Esophagus muscularis mucosa (tissue), 4 donors: ENCODE data around the gene SLC6A3. TPM values are rescaled to one million over a fixed set of nuclear protein-coding genes. Genes with fewer than 3 reads are reported as not detected.

Source experiments
- DNase-seq: peaks from one replicate; pipeline ENCODE4 v3.0.0-alpha.2; 2017; ENCODE audit errors: extremely low spot score
- H3K27ac ChIP-seq, 4 donors: fragments of 200-600 bp; sonication (generic); replicated peaks in 1 of 4; 1 replicate in 3 of 4; 2 replicates in 1 of 4; pipeline ENCODE4 v1.5.1; 2016 to 2019; ENCODE audit warnings: mild to moderate bottlenecking in 1 of 4
- H3K27me3 ChIP-seq, 4 donors: fragments of 200-600 bp; sonication (generic); one replicate each; pipeline versions ENCODE4 v1.5.1 to v1.6.0; 2016 to 2019
- H3K36me3 ChIP-seq, 4 donors: fragments of 200-600 bp; sonication (generic); one replicate each; pipeline ENCODE4 v1.5.1; 2016 to 2019
- H3K4me1 ChIP-seq, 4 donors: fragments of 200-600 bp; sonication (generic); one replicate each; pipeline ENCODE4 v1.5.1; 2016 to 2019
- H3K4me3 ChIP-seq, 4 donors: fragments of 200-600 bp; sonication (generic); 1 replicate in 2 of 4; 2 replicates in 2 of 4; pipeline ENCODE4 v1.5.1; 2016 to 2019; ENCODE audit warnings: mild to moderate bottlenecking in 4 of 4, moderate library complexity in 1 of 4
- H3K9me3 ChIP-seq, 4 donors: fragments of 200-600 bp; sonication (generic); 1 replicate in 3 of 4; 2 replicates in 1 of 4; pipeline ENCODE4 v1.5.1; 2016 to 2019
- CTCF ChIP-seq, 3 experiments: fragments of 200-600 bp in 2 of 3; fragments of 450-650 bp in 1 of 3; sonication (generic) in 2 of 3; IDR thresholded peaks; one replicate each; pipeline ENCODE4 v1.5.1; 2017 to 2019; ENCODE audit warnings: antibody characterized with exemption in 3 of 3, mild to moderate bottlenecking in 2 of 3, moderate library complexity in 1 of 3
- EP300 ChIP-seq: sonication (generic); formaldehyde crosslinking; IDR thresholded peaks from one replicate; pipeline ENCODE4 v1.6.1; 2017; ENCODE audit warnings: antibody characterized with exemption
- POLR2A ChIP-seq: fragments of 450-650 bp; IDR thresholded peaks from one replicate; pipeline ENCODE4 v1.6.1; 2017; ENCODE audit warnings: antibody characterized with exemption, moderate library complexity, mild to moderate bottlenecking, low read depth
- POLR2AphosphoS5 ChIP-seq, 2 donors: sonication (generic); formaldehyde crosslinking; IDR thresholded peaks; one replicate each; pipeline ENCODE4 v1.6.1; 2017; ENCODE audit warnings: antibody characterized with exemption in 2 of 2
- WGBS: methylation state at CpG from one replicate; pipeline ENCODE4 v1.1.5; 2018; 5-methylcytosine and 5-hydroxymethylcytosine counted together
- intact Hi-C: fragments of 100-400 bp; cut with DNase I; formaldehyde crosslinking; loops from one replicate; pipeline ENCODE4 v1.15.1; 2023
- total RNA-seq, 4 donors: library from RNA; depleted of rRNA; stranded (reverse); fragments of >200 nt; gene quantifications; one replicate each; pipeline versions ENCODE4 v1.1.0 to v1.2.1, GENCODE V29; 2016

The SLC6A3 gene
- total RNA-seq, 4 donors from 2014 or later: 0.06 TPM; not detected in 3

GRCh38 chr5:1402611-1403255, 42.5 kb downstream of the SLC6A3 start:
- H3K4me1 ChIP-seq: no peaks in the 10 kb centered on the region
- TF ChIP-seq POLR2AphosphoS5 (IDR thresholded peaks at IDR 0.05): no peak
- TF ChIP-seq POLR2A: no peak
- TF ChIP-seq EP300: no peak
- no peak for TF ChIP-seq CTCF (IDR thresholded peaks at IDR 0.05)
- H3K4me3 ChIP-seq: no peak overlapping the region
- no peaks in the 10 kb centered on the region for H3K36me3 ChIP-seq
- no peak overlapping the region for H3K27ac ChIP-seq
- H3K9me3 ChIP-seq: peaks cover 0 to 10% (median 3%) of the 10 kb centered on the region in 4 donors
- WGBS: 87% methylated on average over 23 of the region's 24 CpGs
- intact Hi-C loops: no loop called here
- peaks cover 0 to 53% (median 0%) of the 10 kb centered on the region in 4 donors for H3K27me3 ChIP-seq
- DNase-seq: no peak

GRCh38 chr5:1401536-1402138, 43.6 kb downstream of the SLC6A3 start:
- 59% methylated on average over 12 of the region's 14 CpGs for WGBS
- TF ChIP-seq CTCF (IDR thresholded peaks at IDR 0.05): no peak
- no peak for TF ChIP-seq POLR2A
- no peak for TF ChIP-seq EP300
- TF ChIP-seq POLR2AphosphoS5 (IDR thresholded peaks at IDR 0.05): no peak
- Histone ChIP-seq H3K27ac (no peak overlapping the region), H3K9me3 (peaks cover 0 to 10% (median 3%) of the 10 kb centered on the region in 4 donors), H3K27me3 (peaks cover 0 to 52% (median 0%) of the 10 kb centered on the region in 4 donors), H3K4me3 (no peak overlapping the region), H3K36me3 (no peaks in the 10 kb centered on the region), H3K4me1 (no peaks in the 10 kb centered on the region)
- intact Hi-C loops: no loop called here
- DNase-seq: no peak

- H3K36me3 ChIP-seq: no peaks in the 10 kb centered on the region
- DNase-seq: no peak
- H3K9me3 ChIP-seq: peaks cover 0 to 10% (median 3%) of the 10 kb centered on the region in 4 donors
- H3K27me3 ChIP-seq: peaks cover 0 to 52% (median 0%) of the 10 kb centered on the region in 4 donors
- TF ChIP-seq POLR2AphosphoS5 (IDR thresholded peaks at IDR 0.05): no peak
- no peak for TF ChIP-seq POLR2A
- no peak for TF ChIP-seq EP300
- no peak for TF ChIP-seq CTCF (IDR thresholded peaks at IDR 0.05)
- intact Hi-C loops: no loop called here
- WGBS: 86% methylated on average over 12 of the region's 12 CpGs
- no peaks in the 10 kb centered on the region for H3K4me1 ChIP-seq
- no peak overlapping the region for H3K27ac ChIP-seq
- no peak overlapping the region for H3K4me3 ChIP-seq
Measured at GRCh38 chr5:1400936-1401335, 44.3 kb downstream of the SLC6A3 start.

GRCh38 chr5:1400211-1400855, 44.9 kb downstream of the SLC6A3 start:
- DNase-seq: no peak
- intact Hi-C loops: no loop called here
- TF ChIP-seq POLR2AphosphoS5 (IDR thresholded peaks at IDR 0.05): no peak
- TF ChIP-seq POLR2A: no peak
- no peak for TF ChIP-seq EP300
- TF ChIP-seq CTCF (IDR thresholded peaks at IDR 0.05): no peak
- Histone ChIP-seq H3K27ac (no peak overlapping the region), H3K27me3 (peaks cover 0 to 53% (median 0%) of the 10 kb centered on the region in 4 donors), H3K4me3 (no peak overlapping the region), H3K4me1 (no peaks in the 10 kb centered on the region), H3K36me3 (no peaks in the 10 kb centered on the region), H3K9me3 (peaks cover 0 to 10% (median 3%) of the 10 kb centered on the region in 4 donors)
- WGBS: 88% methylated on average over 11 of the region's 17 CpGs
